Activated CD8-positive, alpha-beta memory T cell treated with anti-CD3 and anti-CD28 coated beads for 48 hours (primary cell): Measurements from ENCODE around the gene SLC26A11.
"Not testable (repeated sequence)": the region's sequence is repeated elsewhere in the genome, so short reads cannot be mapped to it uniquely, and the experiment has no call there.

Source experiments
- DNase-seq, 3 experiments: peaks; one replicate each; pipeline ENCODE4 v3.0.0-alpha.2; 2020; ENCODE audit warnings: low read depth in 2 of 3, low spot score in 2 of 3

SLC26A11 gene

DNA sequence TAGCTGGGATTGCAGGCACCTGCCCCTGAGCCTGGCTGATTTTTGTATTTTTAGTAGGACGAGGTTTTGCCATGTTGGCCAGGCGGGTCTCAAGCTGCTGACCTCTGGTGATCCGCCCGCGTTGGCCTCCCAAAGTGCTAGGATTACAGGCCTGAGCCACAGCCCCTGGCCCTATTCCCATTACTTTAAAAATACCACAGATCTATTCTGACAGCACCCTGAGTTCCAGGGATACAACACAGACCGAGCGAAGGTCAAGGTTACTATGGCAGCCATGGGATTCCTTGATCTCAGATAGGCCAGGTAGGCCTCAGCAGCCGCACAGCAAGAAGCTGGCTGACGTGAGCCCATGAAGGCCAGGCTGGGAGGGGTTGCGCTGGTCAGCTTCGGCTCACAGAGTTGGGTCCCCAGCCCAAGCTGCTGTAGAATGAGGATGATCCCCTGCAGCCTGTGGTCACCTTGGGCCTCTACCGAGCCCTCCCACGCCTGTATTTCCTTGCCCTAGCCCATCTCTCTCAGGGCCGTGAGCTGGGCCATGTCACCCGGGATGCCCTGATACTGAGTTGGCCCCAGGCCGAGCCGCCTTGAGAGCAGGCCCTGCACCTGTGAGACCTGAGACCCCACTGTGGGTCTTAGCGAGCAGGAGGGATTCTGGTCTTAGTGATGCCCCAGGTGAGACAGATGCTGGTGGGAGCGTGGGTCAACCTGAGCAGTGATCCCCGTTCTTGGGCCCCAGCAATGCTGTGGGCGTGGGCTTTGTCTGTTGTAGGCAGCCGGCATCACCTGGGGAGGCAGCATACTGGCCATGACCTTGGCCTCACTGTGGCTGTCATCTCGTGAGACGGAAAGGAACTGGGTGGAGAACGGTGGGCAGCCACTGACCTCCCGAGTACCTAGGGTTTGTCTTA lies 23.6 kb downstream of the SLC26A11 start:
- no peak for DNase-seq

DNA sequence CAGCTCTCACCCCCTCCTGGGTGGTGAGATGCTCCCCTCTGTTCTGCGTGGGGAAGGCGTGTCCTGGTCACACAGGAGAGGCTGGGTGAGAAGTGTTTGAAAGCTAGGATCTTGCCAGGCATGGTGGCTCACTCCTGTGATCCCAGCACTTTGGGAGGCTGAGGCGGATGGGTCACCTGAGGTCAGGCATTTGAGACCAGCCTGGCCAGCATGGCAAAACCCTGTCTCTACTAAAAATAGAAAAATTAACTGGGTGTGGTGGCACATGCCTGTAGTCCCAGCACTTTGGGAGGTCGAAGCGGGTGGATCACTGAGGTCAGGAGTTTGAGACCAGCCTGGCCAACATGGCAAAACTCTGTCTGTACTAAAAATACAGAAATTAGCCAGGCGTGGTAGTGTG lies 24.2 kb downstream of the SLC26A11 start:
- not testable (repeated sequence) for DNase-seq

DNA sequence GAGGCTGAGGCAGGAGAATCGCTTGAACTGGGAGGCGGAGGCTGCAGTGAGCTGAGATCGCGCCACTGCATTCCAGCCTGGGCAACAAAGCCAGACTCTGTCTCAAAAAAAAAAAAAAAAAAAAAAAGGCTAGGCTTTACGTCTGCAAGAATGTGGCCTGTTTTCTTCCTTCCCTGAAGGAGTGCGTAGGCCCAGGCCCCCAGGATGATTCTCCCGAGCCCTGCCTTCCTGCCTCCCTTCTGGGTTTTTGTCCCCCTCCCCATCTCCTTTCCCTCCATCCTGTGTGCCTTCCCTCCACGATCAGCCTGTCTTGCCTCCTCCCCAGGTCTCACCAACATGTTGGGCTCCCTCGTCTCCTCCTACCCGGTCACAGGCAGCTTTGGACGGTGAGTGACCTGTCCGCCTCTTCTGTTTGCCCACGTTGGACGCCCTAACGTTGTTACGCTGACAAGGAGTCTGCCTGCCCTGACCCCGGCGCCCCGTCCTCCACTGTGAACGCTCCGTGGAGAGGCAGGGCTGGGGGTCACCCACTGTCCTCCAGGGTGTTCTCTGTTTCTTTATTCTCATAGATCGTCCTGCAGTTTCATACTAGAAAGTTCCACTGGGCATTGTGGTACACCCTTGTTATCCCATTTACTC lies 24.8 kb downstream of the SLC26A11 start:
- DNase-seq, result no peak

DNA sequence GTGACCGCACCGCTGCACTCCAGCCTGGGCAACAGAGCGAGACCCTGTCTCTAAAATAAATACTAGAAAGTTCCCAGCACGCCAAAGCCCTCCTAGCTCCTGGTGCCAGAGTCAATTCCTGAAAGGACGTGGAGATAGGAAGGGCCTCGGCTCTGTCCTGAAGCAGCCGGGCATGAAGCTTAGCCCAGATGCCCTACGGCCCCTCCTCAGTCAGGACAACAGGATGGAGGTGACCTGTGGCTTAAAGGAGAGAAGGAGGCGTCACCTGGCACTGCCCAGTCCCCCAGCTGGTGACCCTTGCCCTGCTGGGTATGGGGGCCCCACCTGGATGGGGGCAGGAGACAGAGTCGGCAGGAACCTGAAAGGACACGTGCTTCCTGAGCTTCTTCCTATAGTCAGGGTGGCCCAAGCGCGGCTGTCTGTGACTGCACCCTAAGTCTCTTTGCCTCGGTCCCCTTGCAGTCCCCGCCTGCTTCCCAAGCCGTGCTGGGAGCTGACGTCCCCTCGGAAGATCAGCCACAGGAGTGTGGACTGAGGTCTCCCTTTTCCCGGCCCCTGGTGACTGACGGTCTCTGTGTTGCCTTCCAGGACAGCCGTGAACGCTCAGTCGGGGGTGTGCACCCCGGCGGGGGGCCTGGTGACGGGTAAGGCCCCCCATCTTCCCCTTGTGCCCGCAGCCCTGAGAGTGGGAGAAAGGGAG lies 25.5 kb downstream of the SLC26A11 start:
- DNase-seq, result no peak

DNA sequence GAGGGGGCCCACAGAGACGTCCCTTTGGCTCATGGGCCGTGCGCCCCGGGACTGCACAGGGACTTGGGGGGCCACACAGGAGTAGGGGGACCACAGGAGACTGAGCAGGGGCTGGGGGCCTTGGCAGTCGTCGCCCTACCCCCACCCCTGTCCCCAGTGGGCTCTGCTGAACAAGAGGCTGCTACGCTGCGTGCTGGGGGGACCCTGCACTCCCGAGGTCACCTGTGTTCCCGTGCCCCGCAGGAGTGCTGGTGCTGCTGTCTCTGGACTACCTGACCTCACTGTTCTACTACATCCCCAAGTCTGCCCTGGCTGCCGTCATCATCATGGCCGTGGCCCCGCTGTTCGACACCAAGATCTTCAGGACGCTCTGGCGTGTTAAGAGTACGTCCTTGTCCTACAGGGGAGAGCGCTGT lies 26.0 kb downstream of the SLC26A11 start:
- DNase-seq, result no peak

DNA sequence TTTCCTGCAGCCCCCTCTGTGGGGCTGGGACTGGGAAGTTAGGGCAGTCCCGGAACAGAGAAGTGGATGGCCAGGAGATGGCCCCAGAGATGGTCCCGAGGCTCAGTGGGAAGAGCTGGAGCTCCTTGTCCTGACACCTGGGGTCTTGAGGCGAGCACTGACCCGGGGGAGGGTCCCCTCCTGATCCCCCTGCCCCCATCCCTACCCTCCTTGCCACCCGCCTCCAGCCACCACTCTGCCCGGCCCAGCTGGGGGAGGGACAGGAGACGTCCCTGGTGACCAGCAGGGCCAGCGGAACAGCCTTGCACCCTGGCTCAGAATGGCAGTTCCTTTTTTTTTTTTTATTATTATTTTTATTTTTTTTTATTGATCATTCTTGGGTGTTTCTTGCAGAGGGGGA lies 26.5 kb downstream of the SLC26A11 start:
- no peak for DNase-seq

DNA sequence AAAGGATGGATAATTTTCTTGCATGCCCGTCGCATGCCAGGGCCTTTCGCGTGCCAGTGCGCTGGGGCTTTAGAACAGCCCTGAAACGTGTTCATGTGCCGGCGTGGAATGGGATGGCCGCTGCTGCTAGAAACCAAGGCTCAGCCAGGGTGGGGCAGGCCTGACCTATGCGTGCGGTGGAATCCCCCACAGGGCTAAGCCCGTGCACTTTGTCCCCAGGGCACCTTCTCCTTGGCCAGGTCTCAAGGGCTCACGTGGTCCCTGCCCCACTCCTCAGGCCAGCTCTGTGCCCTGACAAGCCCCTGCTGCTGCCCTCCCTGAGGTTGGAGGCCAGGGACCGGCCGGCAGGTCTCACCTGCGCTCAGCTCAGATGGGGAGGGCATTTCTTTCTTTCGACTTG lies 27.3 kb downstream of the SLC26A11 start:
- no peak for DNase-seq

DNA sequence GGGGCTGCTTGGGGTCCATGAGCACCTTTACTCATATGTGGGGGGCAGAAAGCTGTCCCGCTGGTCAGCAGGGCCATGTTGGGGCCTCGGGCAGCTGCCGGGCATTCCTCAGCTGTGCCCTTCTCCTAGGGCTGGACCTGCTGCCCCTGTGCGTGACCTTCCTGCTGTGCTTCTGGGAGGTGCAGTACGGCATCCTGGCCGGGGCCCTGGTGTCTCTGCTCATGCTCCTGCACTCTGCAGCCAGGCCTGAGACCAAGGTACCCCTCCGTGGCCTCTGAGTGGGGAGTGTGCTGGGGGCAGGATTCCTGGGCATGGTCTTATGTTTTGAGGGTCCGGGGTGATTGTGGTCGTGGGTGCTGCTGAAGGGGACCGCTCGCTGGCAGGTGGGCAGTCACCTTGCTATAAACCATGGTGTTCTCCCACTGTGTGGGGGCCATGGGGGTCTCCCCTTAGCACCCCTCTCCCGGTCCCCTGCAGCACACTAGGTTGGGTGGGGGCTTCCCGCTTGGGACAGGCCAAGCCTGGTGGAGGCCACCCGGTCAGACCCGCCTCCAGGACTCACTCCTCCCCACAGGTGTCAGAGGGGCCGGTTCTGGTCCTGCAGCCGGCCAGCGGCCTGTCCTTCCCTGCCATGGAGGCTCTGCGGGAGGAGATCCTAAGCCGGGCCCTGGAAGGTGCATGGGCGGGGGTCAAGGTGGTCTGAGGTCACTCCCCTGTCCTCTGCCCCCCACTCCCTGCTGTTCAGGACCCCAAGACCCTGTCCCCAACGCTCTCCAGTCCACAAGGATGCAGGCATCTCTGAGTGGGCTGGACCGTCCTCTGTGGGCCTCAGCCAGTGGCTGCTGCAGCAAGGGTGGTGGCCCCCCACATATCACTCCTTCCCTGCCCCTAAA lies 28.0 kb downstream of the SLC26A11 start:
- DNase-seq, result no peak

DNA sequence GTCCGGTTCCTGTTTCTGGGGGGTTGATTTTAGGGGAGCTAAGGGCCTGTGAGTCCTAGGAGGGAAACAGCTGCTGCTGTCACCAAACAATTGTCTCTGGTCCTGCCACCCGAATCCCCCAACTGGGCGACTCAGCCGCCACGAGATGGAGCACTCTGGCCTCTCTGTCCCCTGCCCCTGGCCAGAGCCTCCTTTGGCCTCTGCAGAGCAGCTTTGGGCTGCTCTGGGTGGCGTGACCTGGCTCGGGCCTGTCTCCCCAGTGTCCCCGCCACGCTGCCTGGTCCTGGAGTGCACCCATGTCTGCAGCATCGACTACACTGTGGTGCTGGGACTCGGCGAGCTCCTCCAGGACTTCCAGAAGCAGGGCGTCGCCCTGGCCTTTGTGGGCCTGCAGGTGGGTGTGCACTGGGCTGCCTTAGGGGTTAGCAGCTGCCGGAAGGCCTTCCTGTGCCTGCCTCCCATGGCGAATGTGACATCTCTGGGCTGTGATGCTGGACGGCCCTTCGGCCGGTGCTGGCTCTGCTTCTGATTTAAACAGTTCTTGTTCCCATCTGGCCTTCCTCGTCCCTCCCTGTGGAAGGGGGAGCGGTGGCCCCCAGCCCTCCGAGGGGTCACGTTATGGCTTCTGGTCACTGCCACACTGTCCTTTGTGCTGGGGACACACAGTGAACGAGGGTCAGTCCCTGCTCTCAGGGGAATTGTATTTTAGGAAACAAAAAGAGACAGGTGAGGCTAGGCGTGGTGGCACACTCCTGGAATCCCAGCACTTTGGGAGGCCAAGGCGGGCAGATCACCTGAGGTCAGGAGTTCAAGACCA lies 28.9 kb downstream of the SLC26A11 start:
- DNase-seq, result no peak

DNA sequence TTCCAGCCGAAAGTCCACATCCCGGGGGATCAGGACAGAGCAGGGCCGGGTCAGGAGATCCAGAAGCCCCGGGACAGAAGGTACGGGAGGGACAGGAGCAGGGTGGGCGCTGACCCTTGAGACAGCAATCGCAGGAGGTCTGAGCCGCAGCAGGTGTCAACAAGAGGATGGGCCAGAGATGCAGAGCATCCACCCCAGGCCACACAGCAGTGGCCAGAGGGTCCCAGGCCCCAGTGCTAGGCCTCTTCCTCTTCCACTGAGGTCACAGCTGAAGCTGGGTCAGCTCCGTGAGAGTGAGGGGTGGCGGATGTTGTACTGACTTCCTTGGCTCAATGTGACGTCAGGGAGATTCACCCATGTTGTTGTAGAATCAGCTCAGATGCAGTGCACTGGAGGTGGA lies 31.7 kb downstream of the SLC26A11 start:
- DNase-seq, result no peak

DNA sequence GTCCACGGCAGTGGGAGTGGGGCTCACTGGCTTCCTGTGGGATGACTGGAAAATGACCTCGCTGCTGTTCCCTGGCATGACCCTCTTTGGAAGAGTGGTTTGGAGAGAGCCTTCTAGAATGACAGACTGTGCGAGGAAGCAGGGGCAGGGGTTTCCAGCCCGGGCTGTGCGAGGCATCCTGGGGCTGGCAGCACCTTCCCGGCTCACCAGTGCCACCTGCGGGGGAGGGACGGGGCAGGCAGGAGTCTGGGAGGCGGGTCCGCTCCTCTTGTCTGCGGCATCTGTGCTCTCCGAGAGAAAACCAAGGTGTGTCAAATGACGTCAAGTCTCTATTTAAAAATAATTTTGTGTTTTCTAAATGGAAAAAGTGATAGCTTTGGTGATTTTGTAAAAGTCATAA lies 32.6 kb downstream of the SLC26A11 start:
- peak in 1 of 3 experiments; percentile 65 for DNase-seq

DNA sequence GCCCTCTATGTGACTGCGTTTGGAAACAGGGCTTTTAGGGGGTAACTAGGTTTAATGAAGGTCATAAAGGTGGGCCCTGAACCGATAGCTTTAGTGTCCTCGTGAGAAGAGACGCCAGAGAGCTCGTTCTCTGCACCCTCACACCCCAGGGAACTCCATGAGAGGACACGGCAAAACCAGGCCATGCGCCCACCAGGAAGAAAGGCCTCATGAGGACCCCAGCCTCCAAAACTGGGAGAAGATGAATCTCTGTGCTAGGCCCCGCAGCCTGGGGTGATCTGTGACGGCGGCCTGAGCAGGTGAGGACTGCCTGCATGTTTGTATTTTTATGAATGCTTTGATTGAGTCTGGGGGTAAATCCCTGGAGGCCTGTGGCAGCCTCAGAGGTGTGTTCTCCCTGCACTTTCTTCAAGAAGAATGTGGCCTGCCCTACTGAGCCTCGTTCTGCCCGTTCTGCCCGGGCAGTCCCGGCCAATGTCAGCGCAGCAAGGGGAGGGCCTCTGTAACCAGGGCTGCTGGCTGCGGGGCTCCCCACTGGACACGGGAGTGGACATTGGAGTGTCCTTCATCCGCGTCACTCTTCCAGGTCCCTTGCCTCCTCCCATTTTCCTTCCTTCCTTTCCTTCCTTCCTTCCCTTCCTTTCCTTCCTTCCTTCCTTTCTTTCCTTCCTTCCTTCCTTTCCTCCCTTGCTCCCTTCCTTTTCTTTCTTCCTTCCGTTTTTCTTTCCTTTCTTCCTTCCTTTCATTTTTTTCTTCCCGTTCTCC lies 33.6 kb downstream of the SLC26A11 start:
- DNase-seq, result no peak

DNA sequence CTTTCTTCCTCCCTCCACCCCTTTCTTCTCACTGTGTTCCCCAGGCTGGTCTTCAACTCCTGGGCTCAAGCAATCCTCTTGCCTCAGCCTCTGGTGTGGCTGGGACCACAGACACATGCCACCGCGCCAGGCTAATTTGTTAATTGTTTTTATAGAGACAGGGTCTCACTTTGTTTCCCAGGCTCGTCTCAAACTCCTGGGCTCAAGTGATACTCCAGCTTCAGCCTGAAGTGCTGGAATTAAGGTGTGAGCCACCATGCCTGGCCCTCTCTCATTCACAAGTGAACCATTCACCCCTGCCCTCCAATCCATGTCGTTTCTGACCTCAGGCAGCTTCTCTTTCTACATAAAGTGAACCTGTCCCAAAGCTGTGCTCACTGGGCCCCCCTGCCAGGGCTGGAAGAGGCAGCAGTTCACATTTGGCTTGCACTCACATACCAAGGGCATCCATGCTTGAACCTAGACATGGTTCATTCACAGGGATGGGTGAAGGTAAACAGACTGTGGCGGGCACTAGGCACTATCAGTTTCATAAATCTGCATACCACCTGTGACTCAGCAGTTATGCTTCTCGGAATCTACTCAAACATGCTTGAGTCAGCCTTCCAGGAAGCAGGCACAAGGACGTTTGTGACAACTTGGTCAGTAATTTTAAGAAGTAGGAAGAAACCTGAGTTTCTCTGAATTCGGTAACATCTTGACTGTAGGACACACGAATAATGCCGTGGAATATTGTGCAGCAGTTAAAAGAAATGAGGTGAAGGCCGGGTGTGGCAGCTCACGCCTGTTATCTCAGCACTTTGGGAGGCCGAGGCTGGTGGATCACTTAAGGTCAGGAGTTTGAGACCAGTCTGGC lies 34.4 kb downstream of the SLC26A11 start:
- DNase-seq, result no peak

DNA sequence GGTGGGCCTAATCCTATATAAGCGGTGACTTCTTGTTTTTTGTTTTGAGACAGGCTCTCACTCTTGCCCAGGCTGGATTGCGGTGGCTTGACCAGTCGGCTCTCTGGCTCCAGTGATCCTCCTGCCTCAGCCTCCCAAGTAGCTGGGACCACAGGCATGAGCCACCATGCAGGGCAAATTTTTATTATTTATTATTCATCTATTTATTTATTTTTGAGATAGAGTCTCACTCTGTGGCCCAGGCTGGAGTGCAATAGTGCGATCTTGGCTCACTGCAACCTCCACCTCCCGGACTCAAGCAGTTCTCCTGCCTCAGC lies 35.8 kb downstream of the SLC26A11 start:
- DNase-seq, result no peak

DNA sequence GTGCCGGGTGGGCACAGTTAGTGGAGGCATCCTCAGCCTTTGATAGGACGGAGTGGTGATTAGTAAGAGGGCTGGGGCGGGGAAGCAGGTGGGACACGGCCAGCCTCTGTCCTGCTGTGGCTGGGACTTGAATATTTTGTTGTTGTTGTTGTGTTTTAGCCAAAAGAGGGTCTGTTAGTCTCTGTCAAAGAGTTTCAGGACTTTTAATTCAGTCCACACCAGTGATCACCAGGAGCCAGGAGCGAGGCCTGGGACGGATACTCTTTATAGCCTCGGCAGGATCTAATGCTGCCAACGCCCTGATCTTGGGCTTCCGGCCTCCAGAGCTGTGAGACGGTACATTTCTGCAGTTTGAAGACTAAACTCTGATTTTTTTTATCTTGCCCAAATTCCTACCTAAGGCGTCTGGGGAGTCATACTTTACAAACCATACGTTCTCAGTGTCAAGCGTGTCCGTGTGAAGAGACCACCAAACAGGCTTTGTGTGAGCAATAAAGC lies 37.5 kb downstream of the SLC26A11 start:
- no peak for DNase-seq

DNA sequence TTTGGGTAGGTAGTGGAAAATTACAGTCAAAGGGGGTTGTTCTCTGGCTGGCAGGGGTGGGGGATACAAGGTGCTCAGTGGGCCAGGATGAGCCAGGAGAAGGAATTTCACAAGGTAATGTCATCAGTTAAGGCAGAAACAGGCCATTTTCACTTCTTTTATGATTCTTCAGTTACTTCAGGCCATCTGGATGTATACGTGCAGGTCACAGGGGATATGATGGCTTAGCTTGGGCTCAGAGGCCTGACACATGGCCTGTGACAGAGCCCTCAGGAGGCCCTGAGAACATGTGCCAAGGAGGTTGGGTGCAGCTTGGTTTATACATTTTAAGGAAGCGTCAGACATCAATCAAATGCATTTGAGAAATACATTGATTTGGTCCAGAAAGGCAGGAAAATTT lies 38.1 kb downstream of the SLC26A11 start:
- DNase-seq, result not testable (repeated sequence)

DNA sequence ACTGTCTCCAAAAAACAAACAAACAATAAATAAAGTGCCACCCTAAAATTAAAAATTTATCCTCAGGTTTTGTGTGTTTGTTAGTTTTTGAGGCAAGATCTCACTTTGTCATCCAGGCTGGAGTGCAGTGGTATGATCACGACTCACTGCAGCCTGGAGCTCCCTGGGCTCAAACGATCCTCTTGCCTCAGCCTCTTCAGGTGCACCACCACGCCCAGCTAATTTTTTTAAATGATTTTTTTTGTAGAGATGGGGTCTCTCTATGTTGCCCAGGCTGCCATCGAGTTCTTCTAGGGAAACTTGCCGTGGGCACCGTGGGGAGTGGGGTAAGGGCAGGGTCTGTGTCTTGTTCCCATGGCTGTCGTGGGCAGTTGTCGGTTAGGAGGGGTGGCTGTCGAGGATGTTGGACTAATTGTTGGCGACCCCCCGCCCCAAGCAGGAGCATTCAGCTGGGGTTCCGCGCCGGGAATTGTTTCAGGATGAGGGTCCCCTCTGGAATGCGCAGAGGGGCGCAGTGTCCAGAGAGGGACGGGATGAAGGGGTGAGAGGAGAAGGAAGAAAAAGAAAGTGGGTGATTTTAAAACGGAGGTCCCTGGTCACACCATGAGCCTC lies 39.3 kb downstream of the SLC26A11 start:
- no peak for DNase-seq

DNA sequence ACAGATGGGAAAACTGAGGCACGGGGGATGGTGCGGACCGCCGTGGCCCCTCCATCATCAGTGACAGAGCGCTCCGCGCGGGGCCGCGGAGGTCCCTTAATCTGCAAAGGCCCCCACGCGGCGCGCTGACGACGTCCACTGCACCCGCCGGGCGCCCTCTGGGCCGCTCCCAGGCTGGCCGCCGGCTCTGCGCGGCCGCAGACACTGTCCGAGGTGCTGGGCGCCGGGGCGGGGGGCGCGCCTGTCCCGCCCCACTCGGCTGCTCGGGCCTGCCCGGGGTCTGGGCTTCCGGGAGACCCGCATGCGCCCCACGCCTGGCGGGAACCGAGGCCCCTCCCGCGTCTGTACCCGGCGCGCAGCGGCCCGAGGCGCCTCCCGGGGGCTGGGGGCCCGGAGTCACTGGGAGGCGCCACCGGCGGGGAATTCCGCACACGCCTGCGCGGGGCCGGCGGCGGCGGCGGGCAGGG lies 39.9 kb downstream of the SLC26A11 start:
- peak in 1 of 3 experiments; percentile 44 for DNase-seq
